Type B pancreatic cell (in vitro differentiated cells): Measurements from ENCODE around the gene ZNF638. TPM values are rescaled to one million over a fixed set of nuclear protein-coding genes. Genes with fewer than 3 reads are reported as not detected.

ENCODE experiments used
- DNase-seq: peaks from one replicate; pipeline ENCODE4 v3.0.0; 2021; ENCODE audit warnings: mixed read lengths; ENCODE audit not compliant: unreplicated experiment; ENCODE audit errors: extremely low spot score
- H3K27ac Mint-ChIP-seq: 2 replicates; pipeline ENCODE4 v1.8.0; 2021; ENCODE audit warnings: mild to moderate bottlenecking, mixed read lengths
- H3K27me3 Mint-ChIP-seq: 2 replicates; pipeline ENCODE4 v1.8.0; 2021; ENCODE audit warnings: mixed read lengths
- H3K36me3 Mint-ChIP-seq: 2 replicates; pipeline ENCODE4 v1.8.0; 2021; ENCODE audit warnings: mixed read lengths
- H3K4me1 Mint-ChIP-seq: one replicate; pipeline ENCODE4 v1.8.0; 2021; ENCODE audit warnings: mixed read lengths; ENCODE audit not compliant: unreplicated experiment
- H3K4me3 Mint-ChIP-seq: 2 replicates; pipeline ENCODE4 v1.8.0; 2021; ENCODE audit warnings: mild to moderate bottlenecking, mixed read lengths
- H3K9me3 Mint-ChIP-seq: 2 replicates; pipeline ENCODE4 v1.8.0; 2021; ENCODE audit warnings: mixed read lengths
- total RNA-seq: library from RNA; stranded (reverse); gene quantifications from 2 replicates; pipeline ENCODE4 v1.2.1, GENCODE V29; 2021; ENCODE audit warnings: low replicate concordance
- TF ChIP-seq, protein P1 (sequence below): fragments of 200-600 bp; sonication (generic); conservative IDR thresholded peaks from 2 replicates; pipeline ENCODE4 v1.5.0; 2021; ENCODE audit warnings: antibody characterized with exemption, mild to moderate bottlenecking

The ZNF638 gene
- total RNA-seq, 1 donor from 2014 or later: 149 TPM

DNA sequence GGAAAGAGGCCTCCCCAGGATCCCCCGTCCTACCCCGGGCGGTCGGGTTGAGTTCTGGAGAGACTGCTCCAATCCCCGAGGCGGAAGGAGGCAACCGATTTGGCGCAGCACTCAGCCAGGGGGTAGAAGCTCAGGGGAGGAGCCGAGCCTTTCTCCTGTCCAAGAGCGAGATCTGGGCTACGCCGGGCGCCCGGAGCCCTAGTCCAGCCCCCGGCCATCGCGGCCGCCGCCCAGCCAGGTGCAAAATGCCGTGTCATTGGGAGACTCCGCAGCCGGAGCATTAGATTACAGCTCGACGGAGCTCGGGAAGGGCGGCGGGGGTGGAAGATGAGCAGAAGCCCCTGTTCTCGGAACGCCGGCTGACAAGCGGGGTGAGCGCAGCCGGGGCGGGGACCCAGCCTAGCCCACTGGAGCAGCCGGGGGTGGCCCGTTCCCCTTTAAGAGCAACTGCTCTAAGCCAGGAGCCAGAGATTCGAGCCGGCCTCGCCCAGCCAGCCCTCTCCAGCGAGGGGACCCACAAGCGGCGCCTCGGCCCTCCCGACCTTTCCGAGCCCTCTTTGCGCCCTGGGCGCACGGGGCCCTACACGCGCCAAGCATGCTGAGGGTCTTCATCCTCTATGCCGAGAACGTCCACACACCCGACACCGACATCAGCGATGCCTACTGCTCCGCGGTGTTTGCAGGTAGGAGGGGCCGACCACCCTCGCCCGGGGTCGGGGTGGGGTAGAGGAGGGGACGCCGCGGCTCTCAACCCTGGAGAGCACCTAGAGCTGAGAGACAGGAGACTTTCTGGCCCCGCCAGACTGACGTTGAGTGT is 122.0 kb downstream of the ZNF638 start, which contains the start of gene DYSF:
DYSF (plus strand) TSS at position 158 of the 817 bp plus-strand sequence.
- peak within 1 kb of the TSS; percentile 83 for H3K27ac Mint-ChIP-seq
- no peak for DNase-seq
- H3K4me1 Mint-ChIP-seq: peaks cover 41% of the 10 kb centered on the region
- TF ChIP-seq, protein P1, sequence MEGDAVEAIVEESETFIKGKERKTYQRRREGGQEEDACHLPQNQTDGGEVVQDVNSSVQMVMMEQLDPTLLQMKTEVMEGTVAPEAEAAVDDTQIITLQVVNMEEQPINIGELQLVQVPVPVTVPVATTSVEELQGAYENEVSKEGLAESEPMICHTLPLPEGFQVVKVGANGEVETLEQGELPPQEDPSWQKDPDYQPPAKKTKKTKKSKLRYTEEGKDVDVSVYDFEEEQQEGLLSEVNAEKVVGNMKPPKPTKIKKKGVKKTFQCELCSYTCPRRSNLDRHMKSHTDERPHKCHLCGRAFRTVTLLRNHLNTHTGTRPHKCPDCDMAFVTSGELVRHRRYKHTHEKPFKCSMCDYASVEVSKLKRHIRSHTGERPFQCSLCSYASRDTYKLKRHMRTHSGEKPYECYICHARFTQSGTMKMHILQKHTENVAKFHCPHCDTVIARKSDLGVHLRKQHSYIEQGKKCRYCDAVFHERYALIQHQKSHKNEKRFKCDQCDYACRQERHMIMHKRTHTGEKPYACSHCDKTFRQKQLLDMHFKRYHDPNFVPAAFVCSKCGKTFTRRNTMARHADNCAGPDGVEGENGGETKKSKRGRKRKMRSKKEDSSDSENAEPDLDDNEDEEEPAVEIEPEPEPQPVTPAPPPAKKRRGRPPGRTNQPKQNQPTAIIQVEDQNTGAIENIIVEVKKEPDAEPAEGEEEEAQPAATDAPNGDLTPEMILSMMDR: no peak
- H3K27me3 Mint-ChIP-seq: peaks cover 40% of the 10 kb centered on the region
- no peaks in the 10 kb centered on the region for H3K36me3 Mint-ChIP-seq
- peak within 1 kb of the TSS; percentile 80 for H3K4me3 Mint-ChIP-seq
- H3K9me3 Mint-ChIP-seq: no peaks in the 10 kb centered on the region

GRCh38 chr2:71454221-71455010 is 122.8 kb downstream of the ZNF638 start:
- peaks cover 42% of the 10 kb centered on the region for H3K4me1 Mint-ChIP-seq
- TF ChIP-seq, protein P1: no peak

GRCh38 chr2:71455011-71455740 is 123.6 kb downstream of the ZNF638 start:
- Mint-ChIP-seq H3K36me3 (no peaks in the 10 kb centered on the region), H3K27ac (no peak overlapping the region), H3K27me3 (peaks cover 40% of the 10 kb centered on the region), H3K4me1 (peaks cover 44% of the 10 kb centered on the region), H3K4me3 (peak overlapping the region; percentile 80), H3K9me3 (no peaks in the 10 kb centered on the region)
- TF ChIP-seq, protein P1: no peak
- no peak for DNase-seq

More at GRCh38 chr2:71454221-71455010, 122.8 kb downstream of the ZNF638 start:
- H3K36me3 Mint-ChIP-seq: no peaks in the 10 kb centered on the region
- no peaks in the 10 kb centered on the region for H3K9me3 Mint-ChIP-seq
- H3K4me3 Mint-ChIP-seq: peak overlapping the region; percentile 80
- H3K27me3 Mint-ChIP-seq: peaks cover 40% of the 10 kb centered on the region
- no peak for DNase-seq
- H3K27ac Mint-ChIP-seq: no peak overlapping the region

GRCh38 chr2:71455741-71456569 is 124.4 kb downstream of the ZNF638 start:
- peaks cover 49% of the 10 kb centered on the region for H3K4me1 Mint-ChIP-seq
- no peaks in the 10 kb centered on the region for H3K9me3 Mint-ChIP-seq
- no peak for DNase-seq
- H3K27ac Mint-ChIP-seq: peak overlapping the region; percentile 52
- peaks cover 41% of the 10 kb centered on the region for H3K27me3 Mint-ChIP-seq
- H3K36me3 Mint-ChIP-seq: no peaks in the 10 kb centered on the region
- peak overlapping the region; percentile 77 for H3K4me3 Mint-ChIP-seq
- TF ChIP-seq, protein P1: no peak

DNA sequence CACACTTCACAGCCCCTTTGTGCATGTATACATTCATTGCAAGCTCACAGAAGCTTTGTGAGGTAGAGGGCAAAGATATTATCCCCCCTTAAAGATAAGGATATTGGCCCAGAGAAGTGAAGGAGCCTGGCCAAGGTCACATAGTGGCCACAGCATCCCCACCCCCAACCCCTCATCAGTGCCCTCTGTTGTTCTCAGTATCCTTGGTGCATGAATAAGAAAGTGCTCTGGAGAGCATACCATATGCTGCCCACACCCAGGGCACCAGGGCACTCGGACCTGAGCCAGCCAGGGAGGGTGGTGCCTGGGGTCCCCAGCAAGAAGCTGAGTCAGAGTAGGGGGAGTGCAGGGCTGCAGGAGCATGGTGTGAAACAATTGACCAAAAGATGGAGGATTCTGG is 125.0 kb downstream of the ZNF638 start:
- Mint-ChIP-seq H3K4me1 (peaks cover 49% of the 10 kb centered on the region), H3K4me3 (peak overlapping the region; percentile 73), H3K36me3 (no peaks in the 10 kb centered on the region), H3K9me3 (no peaks in the 10 kb centered on the region), H3K27me3 (peaks cover 42% of the 10 kb centered on the region), H3K27ac (peak overlapping the region; percentile 52)
- DNase-seq: no peak
- TF ChIP-seq, protein P1: no peak
